ENCODE data around the gene DLGAP1.

DNA sequence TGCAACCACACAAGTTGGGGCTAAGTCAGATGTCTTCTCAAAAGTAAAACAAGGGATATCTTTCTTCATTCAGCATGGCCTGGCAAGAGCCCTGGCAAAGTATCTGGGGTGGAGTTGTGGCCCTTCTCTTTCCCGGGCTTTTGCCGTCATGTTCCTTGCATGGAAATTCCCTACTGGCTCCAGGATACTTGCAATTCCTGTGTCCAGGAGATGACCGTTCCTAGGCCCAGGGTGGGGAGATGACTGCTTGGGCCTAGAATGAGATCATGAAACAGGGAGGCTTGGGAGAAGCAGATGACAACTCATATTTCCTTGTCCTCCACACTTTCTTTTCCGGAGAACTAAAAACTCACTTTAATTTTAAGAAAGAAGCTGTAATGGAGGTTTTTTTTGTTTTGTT lies 944.2 kb downstream of the DLGAP1 start:
- TF ChIP-seq, protein P1, sequence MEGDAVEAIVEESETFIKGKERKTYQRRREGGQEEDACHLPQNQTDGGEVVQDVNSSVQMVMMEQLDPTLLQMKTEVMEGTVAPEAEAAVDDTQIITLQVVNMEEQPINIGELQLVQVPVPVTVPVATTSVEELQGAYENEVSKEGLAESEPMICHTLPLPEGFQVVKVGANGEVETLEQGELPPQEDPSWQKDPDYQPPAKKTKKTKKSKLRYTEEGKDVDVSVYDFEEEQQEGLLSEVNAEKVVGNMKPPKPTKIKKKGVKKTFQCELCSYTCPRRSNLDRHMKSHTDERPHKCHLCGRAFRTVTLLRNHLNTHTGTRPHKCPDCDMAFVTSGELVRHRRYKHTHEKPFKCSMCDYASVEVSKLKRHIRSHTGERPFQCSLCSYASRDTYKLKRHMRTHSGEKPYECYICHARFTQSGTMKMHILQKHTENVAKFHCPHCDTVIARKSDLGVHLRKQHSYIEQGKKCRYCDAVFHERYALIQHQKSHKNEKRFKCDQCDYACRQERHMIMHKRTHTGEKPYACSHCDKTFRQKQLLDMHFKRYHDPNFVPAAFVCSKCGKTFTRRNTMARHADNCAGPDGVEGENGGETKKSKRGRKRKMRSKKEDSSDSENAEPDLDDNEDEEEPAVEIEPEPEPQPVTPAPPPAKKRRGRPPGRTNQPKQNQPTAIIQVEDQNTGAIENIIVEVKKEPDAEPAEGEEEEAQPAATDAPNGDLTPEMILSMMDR (IDR thresholded peaks at IDR 0.05), result no peak
- TF ChIP-seq POLR2A (IDR thresholded peaks at IDR 0.05), result no peak
